HPDE6-E6E7 (cell line): ENCODE measurements around the gene HID1.
"Not testable (repeated sequence)": the region's sequence is repeated elsewhere in the genome, so short reads cannot be mapped to it uniquely, and the experiment has no call there.

Experiments used
- DNase-seq: peaks from one replicate; pipeline ENCODE4 v3.0.0; 2011; ENCODE audit warnings: missing footprints; ENCODE audit errors: extremely low spot score

HID1 gene, protein sequence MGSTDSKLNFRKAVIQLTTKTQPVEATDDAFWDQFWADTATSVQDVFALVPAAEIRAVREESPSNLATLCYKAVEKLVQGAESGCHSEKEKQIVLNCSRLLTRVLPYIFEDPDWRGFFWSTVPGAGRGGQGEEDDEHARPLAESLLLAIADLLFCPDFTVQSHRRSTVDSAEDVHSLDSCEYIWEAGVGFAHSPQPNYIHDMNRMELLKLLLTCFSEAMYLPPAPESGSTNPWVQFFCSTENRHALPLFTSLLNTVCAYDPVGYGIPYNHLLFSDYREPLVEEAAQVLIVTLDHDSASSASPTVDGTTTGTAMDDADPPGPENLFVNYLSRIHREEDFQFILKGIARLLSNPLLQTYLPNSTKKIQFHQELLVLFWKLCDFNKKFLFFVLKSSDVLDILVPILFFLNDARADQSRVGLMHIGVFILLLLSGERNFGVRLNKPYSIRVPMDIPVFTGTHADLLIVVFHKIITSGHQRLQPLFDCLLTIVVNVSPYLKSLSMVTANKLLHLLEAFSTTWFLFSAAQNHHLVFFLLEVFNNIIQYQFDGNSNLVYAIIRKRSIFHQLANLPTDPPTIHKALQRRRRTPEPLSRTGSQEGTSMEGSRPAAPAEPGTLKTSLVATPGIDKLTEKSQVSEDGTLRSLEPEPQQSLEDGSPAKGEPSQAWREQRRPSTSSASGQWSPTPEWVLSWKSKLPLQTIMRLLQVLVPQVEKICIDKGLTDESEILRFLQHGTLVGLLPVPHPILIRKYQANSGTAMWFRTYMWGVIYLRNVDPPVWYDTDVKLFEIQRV

DNA sequence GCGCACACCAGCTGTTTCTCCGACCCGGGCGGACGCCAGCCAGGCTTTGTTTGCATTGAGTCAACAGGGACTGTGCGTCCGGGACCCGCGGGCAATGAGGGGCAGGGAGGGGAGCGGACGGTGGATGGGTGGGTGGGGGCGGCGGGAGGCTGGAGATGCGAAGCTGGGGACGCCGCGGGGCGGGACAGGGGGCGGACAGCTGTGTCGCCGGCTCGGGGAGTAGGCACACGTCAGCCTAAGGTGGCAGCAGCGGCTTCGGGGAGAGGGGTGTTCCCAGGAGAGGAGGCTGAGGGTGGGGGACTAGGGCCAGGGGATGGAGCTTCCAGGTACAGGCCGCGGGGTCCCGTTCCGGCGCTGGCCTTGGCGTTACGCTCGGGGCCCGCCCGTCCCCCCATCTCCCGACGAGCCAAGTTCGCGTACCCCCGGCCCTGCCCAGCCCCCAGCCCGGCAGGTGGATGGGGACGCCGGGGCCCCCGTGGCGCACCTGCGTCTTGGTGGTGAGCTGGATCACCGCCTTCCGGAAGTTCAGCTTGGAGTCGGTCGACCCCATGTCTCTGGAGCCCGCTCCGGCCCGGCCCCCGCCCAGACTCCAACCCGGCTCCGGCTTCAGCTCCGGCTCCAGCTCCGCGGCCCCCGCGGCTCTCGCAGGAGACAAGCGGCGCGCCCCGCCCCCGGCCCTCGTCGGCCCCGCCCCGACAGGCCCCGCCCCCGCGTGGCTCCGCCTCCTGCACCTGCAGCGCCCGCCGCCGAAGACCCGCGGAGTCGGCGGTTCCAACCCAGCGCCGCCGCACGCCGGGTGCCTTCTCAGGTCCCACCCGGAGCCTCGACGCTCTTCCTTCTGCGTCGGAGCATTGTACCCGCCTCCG is at the start of gene HID1:
TSS of gene HID1 (minus strand) at position 653 of the 866 bp plus-strand sequence. CDS start at position 550, 103 bp downstream.
- no peak for DNase-seq

DNA sequence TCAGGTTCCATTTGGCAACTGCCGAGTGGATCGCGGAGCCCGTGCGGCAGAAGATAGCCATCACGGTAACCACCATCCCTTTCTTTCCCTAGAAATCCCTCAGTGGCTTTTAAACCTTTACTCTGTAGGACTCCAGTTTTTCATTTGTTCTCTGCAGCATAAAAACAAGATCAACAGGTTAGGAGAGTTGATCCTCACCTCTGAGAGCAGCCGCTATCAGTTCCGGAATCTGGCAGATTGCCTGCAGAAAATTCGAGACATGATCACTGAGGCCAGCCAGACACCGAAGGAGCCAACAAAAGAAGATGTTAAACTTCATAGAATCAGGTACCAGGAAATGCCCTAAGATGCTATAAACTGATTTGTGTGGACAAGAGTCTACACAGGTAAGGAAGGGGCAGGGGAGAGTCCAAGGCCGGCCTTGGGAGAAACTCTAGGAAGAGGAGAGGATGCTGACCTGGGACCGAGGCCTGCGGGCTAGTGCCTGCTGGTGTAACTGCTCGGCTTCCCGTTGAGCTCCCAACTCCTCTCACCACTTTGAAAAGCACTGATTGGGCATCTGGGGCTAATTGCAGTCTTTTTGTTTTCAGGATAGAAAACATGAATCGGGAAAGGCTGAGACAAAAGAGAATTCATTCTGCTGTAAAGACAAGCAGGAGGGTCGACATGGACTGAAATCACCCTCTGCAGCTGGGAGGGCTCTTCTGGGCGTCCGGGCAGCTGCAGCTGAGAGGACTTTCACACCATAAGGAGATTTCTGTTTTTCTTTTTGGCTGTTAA is 48.0 kb upstream of the HID1 start:
- DNase-seq, result no peak

DNA sequence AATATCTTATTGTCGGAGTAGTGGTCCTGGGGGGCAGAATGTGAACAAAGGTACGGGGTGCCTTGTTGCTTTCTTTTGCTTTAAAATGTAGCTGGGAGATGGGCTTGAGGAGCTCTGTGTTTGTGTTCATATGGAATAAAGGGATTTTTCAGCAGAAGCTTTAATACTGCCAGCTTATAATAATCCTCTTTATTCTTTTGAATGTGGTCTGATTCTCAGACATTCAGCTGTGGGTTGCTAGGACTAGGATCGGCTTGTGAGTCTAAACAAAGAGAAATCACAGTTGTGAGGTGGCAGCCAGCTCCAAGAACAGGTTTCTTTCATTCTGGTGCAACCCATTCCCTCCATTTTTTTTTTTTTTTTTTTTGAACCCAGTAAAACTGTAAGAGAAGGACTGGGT is 47.2 kb upstream of the HID1 start:
- DNase-seq, result no peak

DNA sequence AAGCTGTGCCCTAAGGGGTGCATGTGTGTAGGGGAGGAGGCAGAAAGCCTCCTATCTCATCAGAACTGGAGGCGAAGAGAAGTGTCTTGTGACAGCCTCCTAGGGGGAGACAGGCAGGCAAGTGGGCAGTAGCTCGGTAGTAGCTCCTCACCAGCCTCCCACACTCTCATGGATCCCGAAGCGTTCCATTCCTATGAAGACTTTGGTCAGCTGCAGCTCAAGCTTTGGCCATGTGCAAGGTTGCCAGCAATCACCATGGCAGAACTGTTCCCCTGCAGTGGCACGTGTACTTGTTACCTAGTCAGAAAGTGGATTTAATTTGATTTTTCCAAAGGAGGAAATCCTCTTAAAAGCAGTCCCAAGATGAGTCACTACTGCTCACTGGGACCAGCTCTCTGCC is 46.6 kb upstream of the HID1 start:
- no peak for DNase-seq

DNA sequence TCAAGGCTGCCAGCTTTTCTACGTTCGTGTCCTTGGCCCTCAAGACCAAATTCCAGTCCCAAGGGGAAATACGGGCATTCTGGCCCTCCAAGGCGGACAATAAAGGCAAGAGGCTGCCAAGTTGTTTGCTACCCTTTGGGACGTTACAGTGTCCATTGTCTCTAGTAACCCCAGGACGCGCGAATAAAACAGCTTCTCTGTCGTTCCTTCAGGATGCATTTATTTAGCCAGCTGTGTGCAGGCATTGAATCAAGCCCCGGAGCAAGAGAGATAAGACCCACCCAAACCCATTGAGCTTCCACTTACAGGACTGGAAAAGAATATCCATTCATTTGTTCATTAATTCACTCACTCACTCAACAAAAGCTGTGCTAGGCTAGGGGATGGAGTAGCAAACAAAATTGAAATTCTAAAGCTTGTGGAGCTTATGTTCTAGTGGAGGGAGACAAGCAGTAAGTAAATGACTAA is 40.6 kb upstream of the HID1 start:
- DNase-seq, result no peak

DNA sequence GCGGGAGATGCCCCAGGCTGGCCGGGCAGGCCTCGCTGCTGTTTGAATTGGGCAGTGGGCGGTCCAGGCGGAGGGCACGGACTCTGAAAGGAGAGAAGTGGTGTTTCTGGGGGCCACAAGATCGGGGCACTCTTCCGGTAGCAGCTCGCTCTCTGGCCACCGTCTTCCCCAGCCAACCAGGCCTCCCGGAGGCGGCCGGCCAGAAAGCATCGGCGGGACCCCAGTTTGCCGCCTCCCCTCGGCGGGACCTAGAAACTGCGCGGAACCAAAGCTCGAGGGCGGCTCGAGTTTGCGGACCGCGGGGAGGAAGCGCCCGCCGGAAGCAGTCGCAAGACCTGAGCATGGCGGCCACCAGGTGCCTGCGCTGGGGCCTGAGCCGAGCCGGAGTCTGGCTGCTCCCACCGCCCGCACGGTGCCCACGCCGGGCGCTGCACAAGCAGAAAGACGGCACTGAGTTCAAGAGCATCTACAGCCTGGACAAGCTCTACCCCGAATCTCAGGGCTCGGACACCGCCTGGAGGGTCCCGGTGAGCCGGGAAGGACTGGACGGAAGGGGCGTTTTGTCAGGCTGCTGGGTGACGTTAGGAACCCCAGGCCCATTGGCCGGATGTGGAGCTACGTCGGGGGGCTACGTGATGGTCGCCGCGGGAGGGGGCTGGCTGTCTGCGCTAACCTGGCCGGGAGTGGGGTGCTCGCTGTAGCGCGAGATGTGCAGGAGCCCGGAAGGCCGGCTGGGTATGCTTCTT is 40.0 kb upstream of the HID1 start, which contains the start of gene MRPL58:
TSS of gene MRPL58 (plus strand) at position 325 of the 746 bp plus-strand sequence. CDS start at position 342, 17 bp downstream.
- peak; percentile 81 for DNase-seq

DNA sequence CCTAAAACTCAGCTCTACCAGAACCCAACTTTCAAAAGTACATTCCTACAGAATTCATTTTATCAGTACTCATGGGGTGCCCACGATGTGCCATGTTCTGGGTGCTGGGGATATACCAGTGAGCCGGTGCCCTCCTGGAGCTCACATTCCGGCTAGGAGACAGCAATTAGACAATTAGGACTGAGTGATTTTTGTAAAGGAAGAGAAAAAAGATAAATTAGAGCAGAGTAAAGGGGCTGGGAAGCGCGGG is 39.5 kb upstream of the HID1 start:
- no peak for DNase-seq

DNA sequence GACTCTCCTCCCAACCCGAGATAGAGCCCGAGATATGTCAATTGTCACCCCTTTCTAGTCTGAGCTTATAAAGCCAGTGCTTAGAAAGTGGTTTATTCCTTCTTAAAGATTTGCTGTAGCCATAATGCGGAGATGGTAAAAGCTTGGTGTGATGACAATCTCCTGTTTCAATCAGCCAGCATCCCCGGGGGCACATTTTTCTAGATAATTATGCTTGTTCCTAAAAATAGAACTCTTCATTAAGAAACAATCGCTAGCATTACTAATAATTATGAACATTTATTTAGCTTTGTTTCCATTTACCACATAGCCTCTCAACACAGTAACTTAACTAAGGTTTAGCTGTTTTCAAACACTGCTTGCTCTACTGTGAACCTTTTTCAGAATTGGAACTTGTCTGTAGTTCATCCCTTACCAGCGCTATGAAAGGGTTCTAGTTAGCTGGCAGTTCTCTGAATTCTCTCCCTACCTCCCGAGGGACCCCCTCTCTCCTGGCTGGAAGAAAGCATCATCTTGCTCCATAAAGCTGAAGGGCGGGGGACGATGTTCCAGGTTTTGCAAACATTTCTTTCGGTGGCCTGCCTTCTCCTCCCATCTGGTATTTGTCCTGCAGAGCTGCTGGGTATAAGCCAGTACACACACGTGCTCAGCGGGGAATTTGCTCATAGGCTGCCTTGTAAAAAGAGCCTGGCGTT is 39.0 kb upstream of the HID1 start:
- no peak for DNase-seq

DNA sequence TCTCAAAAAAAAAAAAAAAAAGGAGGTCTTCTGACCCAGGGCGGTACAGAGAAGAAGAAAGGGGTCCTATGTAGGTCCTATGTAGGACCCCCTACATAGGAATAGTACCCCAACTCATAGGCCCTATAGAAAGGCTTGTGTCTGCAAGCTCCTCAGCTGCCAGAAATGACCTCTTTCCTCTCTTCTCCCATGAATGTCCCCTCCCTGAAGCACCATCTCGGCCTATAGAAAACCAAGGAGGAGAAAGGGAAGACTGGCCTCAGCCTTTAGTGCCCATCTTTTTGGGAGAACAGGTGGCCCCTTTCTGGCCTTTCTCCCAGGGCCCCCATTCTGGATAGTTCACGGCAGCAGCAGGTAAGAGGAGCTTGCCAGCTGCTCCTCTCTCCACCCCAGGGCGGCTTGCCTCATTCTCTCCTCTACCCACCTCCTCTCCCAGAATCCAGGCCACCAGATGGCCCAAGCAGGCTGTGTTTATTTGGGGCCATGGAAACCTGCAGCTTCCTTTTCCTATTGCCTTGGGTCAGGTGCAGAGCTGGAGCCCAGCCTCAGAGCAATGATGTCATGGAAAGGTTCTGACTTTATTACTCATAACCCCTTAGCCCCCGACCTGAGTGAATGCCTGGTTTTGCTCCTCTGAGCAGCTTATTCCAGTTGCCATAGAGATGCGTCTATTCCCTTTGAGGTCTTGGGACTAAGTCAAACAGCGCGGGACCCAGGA is 38.3 kb upstream of the HID1 start:
- DNase-seq, result no peak

DNA sequence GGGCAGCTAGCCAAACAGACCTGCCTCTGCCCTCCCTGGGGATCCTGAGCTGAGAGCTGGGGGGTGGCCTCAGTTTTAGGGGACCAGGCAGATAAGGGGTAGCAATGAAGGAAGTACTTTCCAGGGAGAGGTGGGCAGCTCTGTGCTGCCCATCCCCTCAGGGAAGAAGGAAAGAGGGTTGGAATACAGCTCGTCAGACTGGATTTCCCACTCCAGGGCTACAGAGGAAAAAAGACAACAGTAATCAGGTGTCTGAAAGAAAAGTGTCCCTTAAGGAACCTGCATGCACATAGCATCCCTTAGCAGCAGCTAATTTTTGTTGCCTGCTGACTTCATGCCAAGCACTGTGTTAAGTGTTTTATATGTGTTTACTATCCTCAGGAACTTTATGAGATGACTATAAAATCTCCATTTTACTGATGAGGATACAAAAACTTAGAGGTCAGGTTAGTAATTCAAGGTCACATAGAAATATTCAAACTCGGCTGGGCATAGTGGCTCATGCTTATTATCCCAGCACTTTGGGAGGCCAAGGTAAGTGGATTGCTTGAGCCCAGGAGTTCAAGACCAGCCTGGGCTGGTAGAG is 36.7 kb upstream of the HID1 start:
- no peak for DNase-seq

DNA sequence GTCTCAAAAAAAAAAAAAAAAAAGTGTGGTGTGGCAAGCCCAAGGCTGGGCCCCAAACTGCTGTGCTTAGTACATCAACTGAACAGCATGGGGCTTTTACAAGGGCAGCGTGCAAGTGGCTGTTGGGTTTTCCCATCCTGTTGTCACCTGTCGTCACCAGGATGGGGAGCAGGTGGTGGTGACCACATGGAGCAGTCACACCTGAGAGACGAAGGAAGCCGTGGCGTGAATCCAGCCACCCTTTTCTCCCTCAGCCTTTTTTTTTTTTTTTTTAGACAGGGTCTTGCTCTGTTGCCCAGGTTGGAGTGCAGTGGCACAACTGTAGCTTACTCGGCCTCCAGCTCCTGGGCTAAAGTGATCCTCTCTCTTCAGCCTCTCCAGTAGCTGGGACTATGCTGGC is 35.8 kb upstream of the HID1 start:
- DNase-seq, result no peak

DNA sequence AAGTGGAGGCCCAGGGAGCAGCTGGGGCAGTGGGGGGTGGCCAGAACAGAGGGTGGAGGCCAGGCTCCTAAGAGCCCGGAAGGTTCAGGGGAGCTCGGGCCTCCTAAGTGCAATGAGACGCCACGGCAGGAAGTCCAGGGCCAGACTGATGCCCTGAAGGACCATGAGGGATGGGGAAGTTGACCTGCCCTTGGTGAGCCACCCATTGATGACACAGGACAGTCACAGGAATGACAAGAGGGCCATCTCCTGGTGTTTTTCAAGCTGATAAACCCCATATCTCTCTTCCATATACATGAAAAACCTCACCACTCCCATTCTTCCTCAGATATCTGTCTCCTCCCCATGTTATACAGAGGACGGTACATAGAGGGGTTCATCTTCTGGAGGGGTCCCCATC is 34.1 kb upstream of the HID1 start:
- no peak for DNase-seq

DNA sequence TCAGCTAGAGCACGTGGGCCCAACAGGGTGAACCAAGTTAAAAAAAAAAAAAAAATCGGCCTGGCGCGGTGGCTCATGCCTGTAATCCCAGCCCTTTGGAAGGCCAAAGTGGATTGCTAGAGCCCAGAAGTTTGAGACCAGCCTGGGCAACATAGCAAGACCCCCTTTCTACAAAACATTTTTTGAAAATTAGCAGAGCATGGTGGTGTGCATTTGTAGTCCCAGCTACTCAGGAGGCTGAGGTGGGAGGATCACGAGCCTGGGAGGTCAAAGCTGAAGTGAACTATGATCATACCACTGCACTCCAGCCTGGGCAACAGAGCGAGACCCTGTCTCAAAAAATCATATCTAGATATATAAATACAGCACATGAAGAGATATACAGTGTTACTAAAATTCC is 33.5 kb upstream of the HID1 start:
- not testable (repeated sequence) for DNase-seq

DNA sequence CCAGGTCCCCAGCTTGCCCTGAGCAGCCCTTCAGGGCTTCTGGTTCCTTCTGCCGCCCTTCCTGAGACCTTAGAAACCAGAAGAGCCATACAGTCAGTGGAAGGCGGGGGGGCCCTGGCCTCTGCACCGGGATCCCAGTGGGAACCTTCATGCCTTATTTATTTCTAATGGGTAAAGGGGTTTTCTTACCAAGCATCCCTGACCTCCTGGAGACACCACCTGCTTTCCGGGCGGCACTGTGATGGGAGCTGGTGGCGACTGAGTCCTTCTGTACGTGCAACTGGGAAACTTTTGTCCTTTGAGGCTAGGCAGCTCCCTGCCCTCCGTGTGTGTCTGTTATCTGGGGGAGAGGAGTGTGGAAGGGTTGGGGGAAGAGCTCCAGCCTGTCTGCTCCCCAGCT is 32.7 kb upstream of the HID1 start:
- no peak for DNase-seq

DNA sequence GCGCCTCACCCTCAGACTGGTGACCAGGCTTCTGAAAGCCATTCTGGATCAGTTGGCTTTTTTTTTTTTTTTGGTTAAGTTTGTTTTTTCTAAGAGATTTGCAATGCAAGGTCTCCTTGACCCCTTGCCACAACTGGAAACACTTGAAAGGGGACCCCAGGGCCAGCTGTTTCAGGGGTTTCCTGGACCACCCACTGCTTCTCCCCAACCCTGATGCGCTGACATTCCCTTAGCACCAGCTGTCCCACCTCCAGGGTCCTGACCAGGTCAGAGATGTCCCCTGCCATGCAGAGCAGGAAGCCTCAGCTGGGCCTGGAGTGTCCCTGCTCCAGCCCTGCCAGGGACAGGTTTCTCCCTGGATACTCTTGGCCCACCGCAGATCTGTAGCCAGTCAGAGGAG is 31.8 kb upstream of the HID1 start:
- no peak for DNase-seq

DNA sequence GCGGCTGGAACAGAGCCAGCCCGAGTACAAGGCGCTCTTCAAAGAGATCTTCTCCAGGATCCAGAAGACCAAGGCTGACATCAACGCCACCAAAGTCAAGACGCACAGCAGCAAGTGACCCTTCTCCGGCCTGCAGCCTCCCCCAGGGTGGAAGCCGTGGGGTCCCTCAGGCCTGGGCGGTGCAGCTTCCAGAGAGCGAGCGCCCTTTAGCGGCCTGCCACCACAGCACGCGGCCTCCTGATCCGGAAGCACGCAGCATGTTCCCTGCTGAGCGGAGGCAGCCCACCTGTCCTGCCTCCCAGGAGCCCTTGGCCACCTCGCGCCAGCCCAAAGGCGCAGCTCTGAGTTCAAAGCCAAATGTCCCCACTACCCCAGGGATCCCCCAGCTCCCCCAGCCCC is 31.4 kb upstream of the HID1 start:
- no peak for DNase-seq

DNA sequence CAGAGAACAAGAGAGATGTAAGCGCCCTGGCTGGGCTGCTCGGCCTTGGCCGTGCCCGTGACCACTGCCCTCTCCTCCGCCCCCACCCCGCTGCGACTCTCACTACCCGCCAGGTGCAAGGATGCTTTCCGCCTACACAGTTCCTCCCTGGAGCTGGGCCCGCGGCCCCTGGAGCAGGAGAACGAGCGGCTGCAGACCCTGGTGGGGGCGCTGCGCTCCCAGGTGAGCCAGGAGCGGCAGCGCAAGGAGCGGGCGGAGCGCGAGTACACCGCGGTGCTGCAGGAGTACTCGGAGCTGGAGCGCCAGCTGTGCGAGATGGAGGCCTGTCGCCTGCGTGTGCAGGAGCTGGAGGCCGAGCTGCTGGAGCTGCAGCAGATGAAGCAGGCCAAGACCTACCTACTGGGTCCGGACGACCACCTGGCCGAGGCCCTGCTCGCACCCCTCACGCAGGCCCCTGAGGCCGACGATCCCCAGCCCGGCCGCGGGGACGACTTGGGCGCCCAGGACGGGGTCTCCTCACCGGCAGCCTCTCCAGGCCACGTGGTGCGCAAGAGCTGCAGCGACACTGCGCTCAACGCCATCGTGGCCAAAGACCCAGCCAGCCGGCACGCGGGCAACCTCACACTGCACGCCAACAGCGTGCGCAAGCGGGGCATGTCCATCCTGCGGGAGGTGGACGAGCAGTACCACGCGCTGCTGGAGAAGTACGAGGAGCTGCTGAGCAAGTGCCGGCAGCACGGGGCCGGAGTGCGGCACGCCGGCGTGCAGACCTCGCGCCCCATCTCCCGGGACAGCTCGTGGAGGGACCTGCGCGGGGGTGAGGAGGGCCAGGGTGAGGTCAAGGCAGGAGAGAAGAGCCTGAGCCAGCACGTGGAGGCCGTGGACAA is 30.8 kb upstream of the HID1 start:
- no peak for DNase-seq
